OCI-LY1 (cell line): Measurements from ENCODE around the gene UIMC1.

ENCODE experiments used
- CTCF ChIP-seq: fragments of 200-600 bp; sonication (generic), shearing (Covaris generic); IDR thresholded peaks from 2 replicates; pipeline ENCODE4 v1.5.1; 2017; ENCODE audit warnings: mild to moderate bottlenecking, antibody characterized with exemption, low read length, moderate library complexity, mixed read lengths
- EZH2 ChIP-seq: fragments of 200-600 bp; sonication (generic), shearing (Covaris generic); IDR thresholded peaks from 2 replicates; pipeline ENCODE4 v1.8.0; 2017; ENCODE audit warnings: borderline replicate concordance, mixed run types, mild to moderate bottlenecking, antibody characterized with exemption, low read length, moderate library complexity, mixed read lengths

- no peak for TF ChIP-seq CTCF
- no peak for TF ChIP-seq EZH2
Observed at GRCh38 chr5:177023303-177023664, 16.7 kb upstream of the UIMC1 start.
